ENCODE measurements around the gene FTCD. TPM values are rescaled to one million over a fixed set of nuclear protein-coding genes. Genes with fewer than 3 reads are reported as not detected.

FTCD gene
- total and polyA plus RNA-seq, 12 donors: 0.14 to 4.4 (median 1.1) TPM

GRCh38 chr21:46095814-46096595 is 59.4 kb downstream of the FTCD start:
- Histone ChIP-seq H3K36me3 (peaks cover 0 to 4% (median 0%) of the 10 kb centered on the region in 9 donors), H3K4me1 (peaks cover 4 to 53% (median 17%) of the 10 kb centered on the region in 9 donors), H3K9me3 (no peaks in the 10 kb centered on the region), H3K4me3 (no peak overlapping the region), H3K27me3 (peaks cover 0 to 40% (median 0%) of the 10 kb centered on the region in 7 donors), H3K27ac (peak overlapping the region in 6 of 10 donors; percentile 4 to 58 (median 22))
- intact Hi-C loops (cut with DNase I): loop anchor here in 3 of 10 donors (5.0 to 10.0 kb wide), 3 partner anchors 51 to 124 kb away; no protein-coding TSS in a partner anchor
- TF ChIP-seq CTCF (IDR thresholded peaks at IDR 0.05): no peak
- WGBS, 2 donors: 93 to 94% methylated on average over 12 of the region's 12 CpGs
- ATAC-seq (no peak), DNase-seq (no peak)

GRCh38 chr21:46095083-46095719 is 60.2 kb downstream of the FTCD start:
- ATAC-seq (no peak), DNase-seq (no peak)
- Histone ChIP-seq H3K9me3 (no peaks in the 10 kb centered on the region), H3K27me3 (peaks cover 0 to 32% (median 0%) of the 10 kb centered on the region in 7 donors), H3K36me3 (no peaks in the 10 kb centered on the region), H3K27ac (peak overlapping the region in 5 of 10 donors; percentile 4 to 58 (median 25)), H3K4me3 (no peak overlapping the region), H3K4me1 (peaks cover 4 to 47% (median 17%) of the 10 kb centered on the region in 9 donors)
- 68 to 75% methylated on average over 16 of the region's 16 CpGs for WGBS, 2 donors
- intact Hi-C loops (cut with DNase I): loop anchor here in 3 of 10 donors (5.0 to 10.0 kb wide), 3 partner anchors 50 to 123 kb away; no protein-coding TSS in a partner anchor
- TF ChIP-seq CTCF (IDR thresholded peaks at IDR 0.05): peak in 2 of 9 donors; percentile 15 to 18

- intact Hi-C loops (cut with DNase I): loop anchor here in 4 of 10 donors (5.0 to 10.0 kb wide), 4 partner anchors 50 to 122 kb away; no protein-coding TSS in a partner anchor
- WGBS, 2 donors: 85 to 87% methylated on average over 14 of the region's 14 CpGs
- DNase-seq: no peak
Observed at GRCh38 chr21:46094401-46095082, 60.8 kb downstream of the FTCD start.

More at GRCh38 chr21:46094401-46095082, 60.8 kb downstream of the FTCD start:
- Histone ChIP-seq H3K9me3 (no peaks in the 10 kb centered on the region), H3K27me3 (peaks cover 0 to 25% (median 0%) of the 10 kb centered on the region in 7 donors), H3K27ac (peak overlapping the region in 3 of 10 donors; percentile 25 to 58 (median 44)), H3K36me3 (no peaks in the 10 kb centered on the region), H3K4me1 (peaks cover 4 to 42% (median 17%) of the 10 kb centered on the region in 9 donors), H3K4me3 (no peak overlapping the region)
- no peak for ATAC-seq
- no peak for TF ChIP-seq CTCF (IDR thresholded peaks at IDR 0.05)
